H1 (cell line): ENCODE data around the gene ARHGAP15. TPM values are rescaled to one million over a fixed set of nuclear protein-coding genes. Genes with fewer than 3 reads are reported as not detected.

Experiments used
- CTCF ChIA-PET: fragments of 300-600 bp; sonication (Branson Sonifier 250); formaldehyde crosslinking; loops from one replicate; lab custom pipeline; 2021; ENCODE audit not compliant: partially characterized antibody; lab: Charles Lee
- POLR2A ChIA-PET: fragments of 300-600 bp; sonication (Branson Sonifier 250); formaldehyde crosslinking; loops from one replicate; lab custom pipeline; 2021; ENCODE audit warnings: inconsistent platforms; ENCODE audit not compliant: partially characterized antibody; lab: Charles Lee
- DNase-seq, 2 experiments: peaks; one replicate each; pipeline versions ENCODE4 v3.0.0 to v3.0.0-alpha.2; 2010 to 2022; ENCODE audit warnings: low spot score in 2 of 2, low read depth in 1 of 2, mixed read lengths in 1 of 2
- FAIRE-seq: peaks from 2 replicates; lab custom pipeline; 2011; peaks lifted over from hg19 to GRCh38; lab: Jason Lieb, UNC
- H2AFZ ChIP-seq: 2 replicates; pipeline ENCODE4 v1.8.1; 2012; ENCODE audit warnings: low read length, inconsistent platforms
- H2AK5ac ChIP-seq: 2 replicates; pipeline ENCODE4 v1.6.1; 2013; ENCODE audit warnings: low read depth, low read length
- H2BK120ac ChIP-seq: replicated peaks from 2 replicates; pipeline ENCODE3; 2013; ENCODE audit warnings: low read depth, low read length, inconsistent platforms
- H2BK12ac ChIP-seq: 2 replicates; pipeline ENCODE4 v1.6.1; 2013; ENCODE audit warnings: low read depth, low read length
- H2BK15ac ChIP-seq: 2 replicates; pipeline ENCODE4 v1.6.1; 2013; ENCODE audit warnings: low read length
- H2BK20ac ChIP-seq: 2 replicates; pipeline ENCODE4 v1.6.1; 2013; ENCODE audit warnings: low read length
- H2BK5ac ChIP-seq: 2 replicates; pipeline ENCODE4 v1.6.1; 2013; ENCODE audit warnings: low read depth, low read length
- H3K14ac ChIP-seq: 2 replicates; pipeline ENCODE4 v1.6.1; 2013; ENCODE audit warnings: inconsistent platforms; ENCODE audit not compliant: insufficient read length
- H3K18ac ChIP-seq: 2 replicates; pipeline ENCODE4 v1.6.1; 2013; ENCODE audit warnings: low read length; ENCODE audit errors: extremely low read depth
- H3K23ac ChIP-seq: 2 replicates; pipeline ENCODE4 v1.6.1; 2013; ENCODE audit warnings: inconsistent platforms; ENCODE audit not compliant: insufficient read length
- H3K23me2 ChIP-seq: 2 replicates; pipeline ENCODE4 v1.6.1; 2013; ENCODE audit warnings: low read depth, low read length
- H3K27ac ChIP-seq: 2 replicates; pipeline ENCODE4 v1.6.1; 2011; ENCODE audit warnings: low read depth, low read length, inconsistent platforms
- H3K27me3 ChIP-seq, 4 experiments: replicated peaks in 1 of 4; 1 replicate in 1 of 4; 2 replicates in 3 of 4; pipeline versions ENCODE4 v1.6.1 to v1.8.1; 2011 to 2013; ENCODE audit warnings: low read length in 3 of 4, mild to moderate bottlenecking in 3 of 4, inconsistent platforms in 2 of 4, mixed read lengths in 2 of 4, moderate library complexity in 1 of 4; ENCODE audit not compliant: control insufficient read depth in 3 of 4, insufficient read depth in 3 of 4; ENCODE audit errors: extremely low read depth in 1 of 4
- H3K36me3 ChIP-seq, 4 experiments: 2 replicates each; pipeline versions ENCODE4 v1.6.1 to v1.8.1; 2011 to 2013; ENCODE audit warnings: mild to moderate bottlenecking in 4 of 4, low read length in 3 of 4, moderate library complexity in 2 of 4, control low read depth in 1 of 4, inconsistent platforms in 1 of 4; ENCODE audit not compliant: insufficient read depth in 4 of 4, control insufficient read depth in 2 of 4
- H3K4ac ChIP-seq: replicated peaks from 2 replicates; pipeline ENCODE3; 2013; ENCODE audit warnings: low read length, low read depth, mixed read lengths, inconsistent platforms; ENCODE audit not compliant: insufficient read length
- H3K4me1 ChIP-seq, 4 experiments: replicated peaks in 1 of 4; 1 replicate in 1 of 4; 2 replicates in 3 of 4; pipeline versions ENCODE4 v1.6.1 to v1.8.1; 2011 to 2013; ENCODE audit warnings: low read length in 3 of 4, inconsistent platforms in 2 of 4, mixed read lengths in 1 of 4; ENCODE audit not compliant: insufficient read depth in 4 of 4, control insufficient read depth in 3 of 4
- H3K4me2 ChIP-seq, 2 experiments: 2 replicates each; pipeline versions ENCODE4 v1.6.1 to v1.8.1; 2011 to 2013; ENCODE audit warnings: low read depth in 2 of 2, low read length in 2 of 2, control low read depth in 1 of 2, inconsistent platforms in 1 of 2, mild to moderate bottlenecking in 1 of 2; ENCODE audit not compliant: insufficient read depth in 1 of 2
- H3K4me3 ChIP-seq, 4 experiments: fragments of 200-600, 300-600 bp in 1 of 4; sonication (generic), shearing (Covaris generic), sonication (Bioruptor Twin) in 1 of 4; 2 replicates each; pipeline versions ENCODE4 v1.5.1 to v1.8.1; 2011 to 2016; ENCODE audit warnings: low read length in 4 of 4, low read depth in 3 of 4, control low read depth in 2 of 4, inconsistent platforms in 2 of 4, mild to moderate bottlenecking in 2 of 4, mixed read lengths in 1 of 4, moderate library complexity in 1 of 4; ENCODE audit not compliant: insufficient read depth in 2 of 4; ENCODE audit errors: extremely low read depth in 1 of 4
- H3K56ac ChIP-seq: replicated peaks from 2 replicates; pipeline ENCODE3; 2013; ENCODE audit warnings: low read depth, mild to moderate bottlenecking, mixed read lengths, low read length, inconsistent platforms; ENCODE audit not compliant: insufficient read length
- H3K79me1 ChIP-seq: 2 replicates; pipeline ENCODE4 v1.6.1; 2013; ENCODE audit warnings: low read depth, low read length, control low read depth
- H3K79me2 ChIP-seq, 2 experiments: 2 replicates each; pipeline versions ENCODE4 v1.6.1 to v1.8.1; 2012 to 2013; ENCODE audit warnings: low read length in 2 of 2, mild to moderate bottlenecking in 2 of 2, inconsistent platforms in 1 of 2; ENCODE audit not compliant: insufficient read depth in 2 of 2, control insufficient read depth in 1 of 2
- H3K9ac ChIP-seq, 4 experiments: replicated peaks in 1 of 4; 1 replicate in 1 of 4; 2 replicates in 3 of 4; pipeline versions ENCODE4 v1.6.1 to v1.8.1; 2011 to 2013; ENCODE audit warnings: low read depth in 3 of 4, low read length in 3 of 4, control low read depth in 2 of 4, mild to moderate bottlenecking in 2 of 4, moderate library complexity in 2 of 4, inconsistent platforms in 1 of 4; ENCODE audit errors: extremely low read depth in 1 of 4
- H3K9me3 ChIP-seq, 2 experiments: 2 replicates each; pipeline versions ENCODE4 v1.6.1 to v1.8.1; 2012 to 2013; ENCODE audit warnings: mild to moderate bottlenecking in 2 of 2, moderate library complexity in 2 of 2, control low read depth in 1 of 2, inconsistent platforms in 1 of 2, low read depth in 1 of 2, low read length in 1 of 2, mixed read lengths in 1 of 2; ENCODE audit not compliant: insufficient read depth in 2 of 2
- H4K20me1 ChIP-seq, 2 experiments: replicated peaks in 1 of 2; 2 replicates each; pipeline versions ENCODE3 to v1.8.1; 2011 to 2013; ENCODE audit warnings: inconsistent platforms in 2 of 2, low read length in 2 of 2, mild to moderate bottlenecking in 1 of 2; ENCODE audit not compliant: insufficient read depth in 2 of 2, control insufficient read depth in 1 of 2
- H4K5ac ChIP-seq: 2 replicates; pipeline ENCODE4 v1.6.1; 2013; ENCODE audit warnings: low read length, low read depth, mixed read lengths, inconsistent platforms; ENCODE audit not compliant: insufficient read length
- H4K8ac ChIP-seq: 2 replicates; pipeline ENCODE4 v1.8.0; 2013; ENCODE audit warnings: mild to moderate bottlenecking, moderate library complexity, low read length, inconsistent platforms; ENCODE audit not compliant: insufficient read depth; ENCODE audit errors: extremely low read depth
- H4K91ac ChIP-seq: replicated peaks from 2 replicates; pipeline ENCODE3; 2013; ENCODE audit warnings: low read length, mixed read lengths, inconsistent platforms; ENCODE audit not compliant: insufficient read length
- CEBPB ChIP-seq: IDR thresholded peaks from 2 replicates; pipeline ENCODE4 v1.6.1; 2012; ENCODE audit warnings: low read depth, low read length
- CHD1 ChIP-seq: IDR thresholded peaks from 2 replicates; pipeline ENCODE4 v1.6.1; 2012; ENCODE audit warnings: low read depth, low read length, improper control_type of control experiment
- CTBP2 ChIP-seq: IDR thresholded peaks from 2 replicates; pipeline ENCODE4 v1.7.0; 2011; ENCODE audit warnings: borderline replicate concordance, mild to moderate bottlenecking, moderate library complexity, mixed read lengths, low read length; ENCODE audit not compliant: insufficient read depth, insufficient read length
- POLR2AphosphoS5 ChIP-seq: IDR thresholded peaks from 2 replicates; pipeline ENCODE4 v1.6.1; 2011; ENCODE audit warnings: low read depth, low read length
- SIRT6 ChIP-seq: IDR thresholded peaks from one replicate; pipeline ENCODE4 v1.7.1; 2012; ENCODE audit warnings: low read length, inconsistent platforms
- YY1 ChIP-seq: IDR thresholded peaks from 2 replicates; pipeline ENCODE4 v1.6.1; 2011; ENCODE audit warnings: low read depth, mild to moderate bottlenecking, low read length
- WGBS, 2 experiments: shearing (Covaris generic) in 1 of 2; methylation state at CpG; one replicate each; pipeline versions ENCODE4 v1.1.6 to v1.1.7; 2013 to 2015; ENCODE audit warnings: low lambda C conversion rate in 2 of 2, mixed read lengths in 2 of 2, inconsistent platforms in 1 of 2, low coverage in 1 of 2, missing lambda C conversion rate in 1 of 2; ENCODE audit not compliant: insufficient replicate concordance in 2 of 2, insufficient coverage in 1 of 2, insufficient read length in 1 of 2; ENCODE audit errors: extremely low coverage in 1 of 2, missing lambda C conversion rate in 1 of 2; 5-methylcytosine and 5-hydroxymethylcytosine counted together
- polyA plus RNA-seq, 7 experiments: library from polyadenylated mRNA; depleted of rRNA in 3 of 7; stranded (reverse) in 5 of 7; unstranded in 2 of 7; fragments of >200 nt in 5 of 7; fragments of 200-250 nt in 2 of 7; gene quantifications; 1 replicate in 5 of 7; 2 replicates in 1 of 7; 4 replicates in 1 of 7; pipeline versions ENCODE4 v1.2.1 to v1.2.3, GENCODE V29; 2011 to 2013; ENCODE audit warnings: missing spikeins in 2 of 7, mixed read lengths in 2 of 7
- total RNA-seq: library from RNA; stranded (reverse); fragmentation: NEBNext Ultra II Directional; extraction: Animal tissue kit (Norgen Biotek cat#: 25700); gene quantifications from 2 replicates; pipeline ENCODE4 v1.2.1, GENCODE V29; 2021
- TF ChIP-seq, protein P1 (sequence below): IDR thresholded peaks from 2 replicates; pipeline ENCODE4 v1.6.1; 2011; ENCODE audit warnings: low read length, improper control_type of control experiment

The ARHGAP15 gene
- total and polyA plus RNA-seq, 2 of the 8 experiments (the other 6 are each of a cell fraction or from before 2014, with no cell fraction given) = not detected

DNA sequence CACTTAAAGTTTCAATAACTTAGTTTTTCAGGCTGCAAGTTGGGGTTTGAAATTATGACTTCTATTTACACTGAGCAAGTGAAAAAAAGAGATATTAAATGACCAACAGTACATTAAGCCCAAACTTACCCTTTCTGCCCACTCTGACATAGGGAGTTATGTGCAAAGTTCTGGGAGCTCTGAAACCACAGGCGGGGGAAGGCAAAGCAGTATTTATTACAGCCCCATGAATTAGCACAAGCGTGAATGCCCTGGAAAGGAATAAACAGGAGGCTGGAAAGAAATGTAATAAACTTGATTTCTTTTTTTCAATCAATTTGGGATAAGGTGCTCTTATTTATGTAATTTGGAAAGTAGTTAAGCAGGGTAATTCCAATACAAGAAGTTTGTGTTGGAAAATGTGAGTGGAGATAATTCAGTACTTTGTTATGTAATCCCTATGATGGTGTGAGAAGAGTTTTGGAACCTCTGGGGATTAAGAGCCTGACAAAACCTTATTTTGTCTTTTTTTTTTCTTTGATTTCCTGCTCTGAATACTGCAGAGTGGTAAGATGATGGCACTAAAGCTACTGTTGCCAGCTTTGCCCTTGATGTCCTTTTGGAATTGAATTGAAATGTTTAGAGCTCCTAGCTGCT lies 351.5 kb downstream of the ARHGAP15 start:
- Histone ChIP-seq H3K79me2 (no peaks in the 10 kb centered on the region), H3K4me1 (peaks cover 0 to 8% (median 1%) of the 10 kb centered on the region in 4 experiments; a peak in 2 of 7 replicates), H3K18ac (no peak overlapping the region), H3K27me3 (peaks cover 0 to 2% (median 0%) of the 10 kb centered on the region in 4 experiments; a peak in 3 of 7 replicates), H3K79me1 (no peaks in the 10 kb centered on the region), H2BK12ac (no peak overlapping the region), H3K14ac (no peak overlapping the region), H4K5ac (no peak overlapping the region), H3K36me3 (no peaks in the 10 kb centered on the region), H2BK120ac (no peak overlapping the region), H3K9me3 (no peaks in the 10 kb centered on the region), H3K27ac (no peak overlapping the region), H3K23ac (no peak overlapping the region), H2BK20ac (no peak overlapping the region), H4K8ac (no peak overlapping the region), H2BK15ac (no peak overlapping the region), H2BK5ac (no peak overlapping the region), H2AK5ac (no peak overlapping the region), H3K4me3 (no peak overlapping the region; a peak in 1 of 8 replicates), H3K23me2 (no peaks in the 10 kb centered on the region), H2AFZ (no peak overlapping the region), H3K4me2 (no peak overlapping the region; a peak in 1 of 4 replicates), H4K20me1 (no peaks in the 10 kb centered on the region), H3K9ac (no peak overlapping the region), H4K91ac (no peak overlapping the region), H3K4ac (no peak overlapping the region), H3K56ac (no peak overlapping the region)
- CTCF ChIA-PET = interaction anchor here (0.7 to 1.5 kb wide), 3 partner anchors 8 to 323 kb away, joined by 3 to 5 read pairs (median 4); no protein-coding TSS in a partner anchor
- DNase-seq (no peak), FAIRE-seq (no peak)
- POLR2A ChIA-PET = interaction anchor here (1.0 kb wide), 1 partner anchor 14 kb away, joined by 3 read pairs; no protein-coding TSS in a partner anchor
- WGBS, 2 experiments = 82% methylated on average over 2 of the region's 2 CpGs; no CpG with 5 or more reads in 1 of the 2 experiments
- TF ChIP-seq SIRT6 (no peak), CEBPB (no peak), POLR2AphosphoS5 (no peak), CHD1 (no peak), CTBP2 (no peak), YY1 (no peak)
- TF ChIP-seq, protein P1, sequence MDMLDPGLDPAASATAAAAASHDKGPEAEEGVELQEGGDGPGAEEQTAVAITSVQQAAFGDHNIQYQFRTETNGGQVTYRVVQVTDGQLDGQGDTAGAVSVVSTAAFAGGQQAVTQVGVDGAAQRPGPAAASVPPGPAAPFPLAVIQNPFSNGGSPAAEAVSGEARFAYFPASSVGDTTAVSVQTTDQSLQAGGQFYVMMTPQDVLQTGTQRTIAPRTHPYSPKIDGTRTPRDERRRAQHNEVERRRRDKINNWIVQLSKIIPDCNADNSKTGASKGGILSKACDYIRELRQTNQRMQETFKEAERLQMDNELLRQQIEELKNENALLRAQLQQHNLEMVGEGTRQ = no peak
